ENCODE results near the gene CDC45.

DNA sequence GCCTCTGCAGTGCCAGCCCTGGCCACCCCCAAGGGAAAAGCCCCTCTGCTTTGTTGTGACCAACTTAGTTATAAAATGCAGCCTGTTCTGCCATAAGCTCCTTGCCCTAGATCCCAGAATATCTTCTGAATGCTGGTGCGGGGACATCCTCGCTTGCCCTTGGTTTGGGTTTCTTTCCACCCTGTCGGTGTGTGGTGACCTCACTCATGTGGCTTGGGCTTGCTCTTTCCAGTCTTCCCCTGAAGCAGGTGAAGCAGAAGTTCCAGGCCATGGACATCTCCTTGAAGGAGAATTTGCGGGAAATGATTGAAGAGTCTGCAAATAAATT is 27.8 kb downstream of the CDC45 start:
- TF ChIP-seq EP300 (IDR thresholded peaks at IDR 0.05): no peak
- TF ChIP-seq, protein P1, sequence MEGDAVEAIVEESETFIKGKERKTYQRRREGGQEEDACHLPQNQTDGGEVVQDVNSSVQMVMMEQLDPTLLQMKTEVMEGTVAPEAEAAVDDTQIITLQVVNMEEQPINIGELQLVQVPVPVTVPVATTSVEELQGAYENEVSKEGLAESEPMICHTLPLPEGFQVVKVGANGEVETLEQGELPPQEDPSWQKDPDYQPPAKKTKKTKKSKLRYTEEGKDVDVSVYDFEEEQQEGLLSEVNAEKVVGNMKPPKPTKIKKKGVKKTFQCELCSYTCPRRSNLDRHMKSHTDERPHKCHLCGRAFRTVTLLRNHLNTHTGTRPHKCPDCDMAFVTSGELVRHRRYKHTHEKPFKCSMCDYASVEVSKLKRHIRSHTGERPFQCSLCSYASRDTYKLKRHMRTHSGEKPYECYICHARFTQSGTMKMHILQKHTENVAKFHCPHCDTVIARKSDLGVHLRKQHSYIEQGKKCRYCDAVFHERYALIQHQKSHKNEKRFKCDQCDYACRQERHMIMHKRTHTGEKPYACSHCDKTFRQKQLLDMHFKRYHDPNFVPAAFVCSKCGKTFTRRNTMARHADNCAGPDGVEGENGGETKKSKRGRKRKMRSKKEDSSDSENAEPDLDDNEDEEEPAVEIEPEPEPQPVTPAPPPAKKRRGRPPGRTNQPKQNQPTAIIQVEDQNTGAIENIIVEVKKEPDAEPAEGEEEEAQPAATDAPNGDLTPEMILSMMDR (IDR thresholded peaks at IDR 0.05): no peak
- no peak for TF ChIP-seq POLR2A (IDR thresholded peaks at IDR 0.05)

Measured in ovary (tissue), 3 donors.